SIG-M5 treated with dmso at 0.1 percent for 504 hours (cell line): ENCODE results near the gene STK39.

Experiments
- DNase-seq: peaks from one replicate; lab custom pipeline; 2025; ENCODE audit not compliant: unreplicated experiment; lab: John Stamatoyannopoulos, UW

The STK39 gene

DNA sequence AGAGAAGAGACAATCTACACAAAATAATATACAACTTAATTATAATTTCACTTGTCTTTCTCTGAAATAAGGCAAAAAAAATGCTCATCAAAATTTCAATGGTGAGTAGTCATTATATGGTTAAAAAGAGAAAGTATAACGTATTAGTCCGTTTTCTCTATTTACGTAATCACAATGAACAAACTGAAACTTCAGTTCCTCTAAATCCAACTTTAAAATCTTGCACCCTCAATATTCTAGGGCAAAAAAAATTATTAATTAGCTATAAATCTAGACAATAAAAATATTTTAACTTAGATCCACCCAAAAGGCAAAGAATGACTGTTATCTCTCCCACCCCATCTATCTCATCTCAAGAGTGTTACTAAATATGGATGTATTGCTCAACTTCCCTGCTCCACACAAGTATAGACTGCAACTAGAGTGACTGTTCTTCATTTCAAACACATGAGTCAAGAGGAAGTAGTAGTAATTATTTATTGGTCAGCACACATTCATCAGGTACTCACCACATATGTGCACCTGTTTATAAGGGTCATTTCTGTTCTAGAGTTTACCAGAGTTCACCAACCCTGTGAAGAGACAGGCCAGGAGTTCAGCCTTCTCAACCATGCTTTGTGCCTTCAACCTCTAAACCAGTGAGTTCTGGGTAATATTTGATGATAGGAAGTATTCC, 36.4 kb downstream of the STK39 start:
- DNase-seq, result peak; percentile 98

- DNase-seq, result no peak
Observed at GRCh38 chr2:168210216-168210894, 37.0 kb downstream of the STK39 start.

DNA sequence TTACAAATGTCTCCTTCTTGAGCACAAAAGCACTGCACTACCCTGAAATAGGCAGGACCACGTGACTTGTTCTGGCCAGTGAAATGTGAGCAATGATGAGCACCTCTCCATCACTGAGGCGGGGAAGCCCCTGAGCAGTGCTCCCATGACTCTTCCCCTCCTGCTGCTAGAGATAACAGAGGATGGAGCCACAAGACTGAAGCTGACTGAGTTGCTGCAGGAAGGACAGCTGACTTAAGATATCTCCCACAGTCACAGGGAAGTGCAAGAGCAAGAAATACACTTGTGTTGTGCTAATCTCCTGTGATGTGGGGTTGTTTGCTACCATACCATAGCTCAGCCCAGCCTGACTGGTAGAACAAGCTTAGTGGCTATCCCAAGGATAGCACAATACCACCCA, 38.7 kb downstream of the STK39 start:
- DNase-seq, result peak; percentile 23

GRCh38 chr2:168207851-168208250, 39.5 kb downstream of the STK39 start:
- DNase-seq, result no peak

DNA sequence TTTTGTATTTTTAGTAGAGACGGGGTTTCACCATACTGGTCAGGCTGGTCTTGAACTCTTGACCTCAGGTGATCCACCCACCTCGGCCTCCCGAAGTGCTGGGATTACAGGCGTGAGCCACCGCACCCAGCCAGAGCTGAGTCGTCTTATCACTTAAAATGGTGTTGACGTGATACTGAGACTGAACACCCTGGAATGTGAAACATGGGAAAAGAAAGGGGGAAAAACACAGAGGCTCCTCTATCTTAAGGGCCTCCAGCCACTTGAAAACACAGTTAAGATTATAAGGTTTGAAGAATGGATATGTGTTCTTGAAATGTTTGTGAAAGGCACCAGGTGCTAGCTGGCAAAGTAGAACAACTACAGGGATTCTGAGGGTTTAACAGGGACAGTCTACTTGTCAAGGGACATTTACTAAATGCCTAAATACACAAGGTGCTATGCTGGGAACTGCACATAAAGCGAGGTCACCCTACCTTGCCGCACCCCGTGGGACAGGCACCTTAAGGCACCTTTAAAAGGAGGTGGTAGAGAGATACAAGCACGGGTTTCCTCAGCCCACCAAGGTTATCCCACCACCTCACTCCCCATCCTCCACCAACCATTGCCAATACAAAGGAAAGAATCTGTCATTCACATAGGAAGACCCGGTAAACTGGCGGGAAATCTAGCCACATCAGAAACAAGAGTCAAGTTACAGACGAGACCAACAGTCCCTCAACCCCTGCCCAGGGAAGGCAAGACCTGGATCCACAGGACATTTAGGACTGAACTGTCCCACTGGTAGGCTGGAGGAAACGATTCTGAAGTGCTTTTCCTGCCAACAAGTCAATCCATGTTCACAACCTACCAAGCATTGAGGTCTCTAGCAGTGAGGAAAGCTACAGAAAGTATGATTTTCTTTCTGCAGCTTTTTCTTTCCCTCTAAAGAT, 43.4 kb downstream of the STK39 start:
- no peak for DNase-seq

DNA sequence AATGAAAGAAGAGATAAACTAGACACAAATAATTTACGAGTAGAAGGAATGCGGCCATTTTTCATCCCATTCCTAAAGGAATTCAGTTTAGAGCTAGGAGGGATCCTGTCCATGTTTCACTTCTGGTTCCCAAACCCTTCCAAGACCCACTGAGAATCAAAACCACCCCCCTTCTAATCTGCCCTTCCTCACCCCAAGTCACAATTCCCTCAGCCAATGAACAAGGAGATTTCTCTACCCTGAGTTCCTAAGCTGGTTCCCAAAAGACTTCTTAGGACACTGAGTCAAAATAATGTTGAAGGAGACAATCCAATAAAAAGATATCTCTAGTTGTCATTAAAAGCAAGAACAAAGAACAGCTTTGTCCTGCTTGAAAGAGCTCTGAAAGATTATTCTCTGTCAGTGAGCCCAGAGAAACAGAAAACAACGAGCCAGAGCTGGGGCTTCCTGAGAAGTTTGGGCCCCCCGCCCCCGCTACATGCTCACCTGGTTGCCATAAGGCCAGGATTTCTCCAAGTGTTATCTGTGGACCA, 45.7 kb downstream of the STK39 start:
- DNase-seq, result no peak

DNA sequence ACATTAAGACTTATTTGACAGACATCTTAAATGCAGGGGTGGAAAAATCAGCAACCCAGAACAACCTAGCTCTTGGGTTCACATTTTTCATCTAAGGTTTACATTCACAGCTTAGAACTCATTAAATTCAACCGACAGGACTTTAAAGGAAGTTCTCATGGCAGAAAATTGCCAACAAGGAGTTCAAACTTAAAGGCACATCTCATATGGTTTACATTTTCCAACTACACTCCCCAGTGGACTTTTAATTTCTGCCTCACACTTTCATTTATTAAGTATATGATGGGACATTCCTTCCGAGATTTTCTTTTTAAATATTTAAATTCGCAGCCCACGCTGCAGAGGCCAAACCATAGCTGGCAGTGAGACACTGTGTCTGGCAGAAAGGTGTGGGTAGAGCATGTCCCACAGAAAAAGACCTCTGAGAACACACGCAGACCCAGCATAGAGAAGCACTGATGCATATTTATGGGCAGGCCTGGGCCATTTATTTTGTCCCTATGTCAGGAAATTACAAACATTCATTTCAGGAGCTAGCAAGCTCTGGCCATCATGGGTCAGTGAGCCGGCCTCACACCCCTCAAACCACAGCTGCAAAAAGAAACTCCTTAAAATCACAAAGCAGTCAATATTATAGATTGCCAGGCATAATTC, 46.3 kb downstream of the STK39 start:
- no peak for DNase-seq

- DNase-seq, result no peak
Observed at GRCh38 chr2:168198476-168199207, 48.8 kb downstream of the STK39 start.

DNA sequence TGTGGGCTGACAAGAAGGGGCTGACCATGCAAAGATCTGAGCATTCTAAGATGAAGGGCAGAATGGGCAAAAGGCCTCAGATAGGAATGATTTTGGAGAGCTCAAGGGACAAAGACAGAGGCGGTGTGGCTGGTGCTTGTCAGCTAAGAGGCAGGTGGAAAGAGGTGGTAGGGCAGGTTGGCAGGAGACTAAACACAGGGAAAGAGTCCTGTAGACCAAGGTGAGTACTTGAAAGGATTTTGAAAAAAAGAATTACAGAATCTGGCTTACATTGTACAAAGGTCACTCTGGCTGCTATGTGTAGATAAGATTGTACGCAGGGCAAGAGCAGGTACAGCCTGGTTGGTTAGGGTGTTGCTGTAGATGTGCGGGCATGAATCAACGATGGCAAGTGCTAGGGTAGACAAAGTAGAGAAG, 50.6 kb downstream of the STK39 start:
- DNase-seq, result no peak

- no peak for DNase-seq
Observed at GRCh38 chr2:168194784-168195522, 52.4 kb downstream of the STK39 start.

DNA sequence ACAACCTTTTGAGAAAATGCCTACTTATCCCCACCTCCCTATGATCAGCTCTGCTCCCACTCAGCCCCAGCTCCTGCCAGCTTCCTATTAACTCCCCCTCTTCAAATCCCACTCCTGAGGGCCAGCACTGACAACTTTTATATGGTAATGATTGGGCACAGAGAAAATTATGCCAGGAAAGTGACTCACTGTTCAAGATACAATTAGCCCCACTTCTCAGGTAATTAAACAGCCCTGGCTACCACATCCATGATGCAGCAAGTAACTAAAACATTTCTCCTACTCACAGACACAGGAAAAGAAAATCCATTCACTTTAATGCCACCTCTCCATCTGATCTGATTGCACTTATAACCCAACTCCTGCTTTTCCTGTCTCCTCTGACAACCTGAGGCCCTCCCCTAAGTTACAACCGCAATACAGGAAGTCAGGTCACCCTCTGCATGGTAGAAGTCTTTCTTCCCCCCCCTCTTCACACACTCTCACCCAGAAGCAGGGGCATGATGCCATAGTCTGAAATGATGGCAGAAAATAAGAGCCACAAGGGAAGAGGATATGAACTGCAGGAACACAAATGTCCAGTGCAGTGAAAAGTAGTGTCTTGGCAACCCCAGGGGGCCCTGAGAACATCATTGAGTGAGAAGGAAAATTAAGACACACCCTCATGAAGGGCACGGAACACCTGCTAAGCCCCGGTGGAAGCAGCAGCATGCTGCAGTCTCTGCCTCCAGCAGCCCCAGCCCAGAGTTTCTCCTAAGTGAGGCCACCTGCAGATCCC, 54.4 kb downstream of the STK39 start:
- DNase-seq, result peak; percentile 40

GRCh38 chr2:168191955-168192785, 55.2 kb downstream of the STK39 start:
- no peak for DNase-seq

DNA sequence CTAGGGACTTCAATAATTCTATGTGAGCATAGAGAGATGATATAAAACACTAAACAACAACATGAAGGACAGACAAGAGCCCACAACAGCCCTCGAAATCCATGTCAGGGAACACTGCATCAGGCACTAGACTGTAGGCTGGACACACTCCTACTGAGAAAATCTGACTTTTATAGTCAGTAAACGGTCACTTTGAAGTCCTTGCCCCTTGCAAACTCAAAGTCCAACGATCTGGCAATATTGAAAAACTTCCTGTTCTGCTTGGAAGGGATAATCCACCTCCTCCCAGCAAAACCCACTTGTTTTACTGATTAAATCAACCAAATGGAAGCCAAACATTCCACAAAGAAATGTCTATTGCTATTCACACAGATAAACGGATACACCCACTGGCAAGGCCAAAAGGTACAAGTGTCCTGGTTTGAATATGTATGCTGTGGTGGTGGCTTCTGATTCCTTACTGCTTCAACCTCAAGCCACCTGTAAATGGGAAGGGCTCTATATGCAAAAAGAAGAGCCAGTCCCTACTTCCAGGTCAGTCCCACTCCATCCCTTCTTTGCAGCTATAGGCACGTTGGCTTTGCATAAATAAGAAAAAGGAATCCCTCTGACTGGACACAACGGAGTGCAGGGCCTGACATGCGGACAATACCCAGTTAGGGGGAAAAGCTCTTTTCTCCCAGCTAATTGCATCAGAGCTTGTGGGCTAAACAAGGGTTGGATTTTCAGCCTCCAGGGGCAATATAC, 56.6 kb downstream of the STK39 start:
- DNase-seq, result no peak

DNA sequence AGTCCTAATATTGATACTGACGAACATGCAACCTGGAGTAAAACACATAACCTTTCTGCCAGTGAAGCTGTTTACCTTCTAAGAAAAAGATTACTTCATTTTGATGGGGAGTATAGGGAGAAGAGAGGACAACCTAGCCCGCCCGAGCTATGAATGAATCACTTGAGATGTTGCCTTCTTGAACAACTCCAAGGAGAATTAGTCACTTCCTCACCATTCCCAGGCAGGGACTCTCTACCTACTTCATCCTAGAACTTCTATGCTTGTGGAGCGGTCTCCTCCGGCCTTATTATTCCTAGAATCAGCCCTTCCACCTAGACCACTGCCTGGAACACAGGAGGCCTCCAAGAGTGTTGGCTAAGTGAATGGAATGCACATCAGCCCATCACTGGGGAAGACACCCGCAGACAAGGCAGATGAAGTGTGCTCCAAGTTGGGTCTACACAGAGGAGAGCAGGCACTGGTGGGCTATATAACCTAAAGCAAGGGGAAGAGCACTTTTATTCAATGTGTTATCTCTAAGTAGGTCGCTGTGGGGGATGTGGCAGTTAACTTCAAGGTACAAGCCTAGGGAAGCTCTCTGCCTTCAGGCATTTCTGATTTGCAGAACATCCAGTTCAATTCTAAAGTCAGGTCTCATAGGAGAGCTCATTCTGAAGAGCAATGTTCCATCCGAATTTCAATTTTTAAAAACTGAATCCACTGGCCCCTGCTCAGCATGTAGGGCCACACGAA, 57.4 kb downstream of the STK39 start:
- no peak for DNase-seq

DNA sequence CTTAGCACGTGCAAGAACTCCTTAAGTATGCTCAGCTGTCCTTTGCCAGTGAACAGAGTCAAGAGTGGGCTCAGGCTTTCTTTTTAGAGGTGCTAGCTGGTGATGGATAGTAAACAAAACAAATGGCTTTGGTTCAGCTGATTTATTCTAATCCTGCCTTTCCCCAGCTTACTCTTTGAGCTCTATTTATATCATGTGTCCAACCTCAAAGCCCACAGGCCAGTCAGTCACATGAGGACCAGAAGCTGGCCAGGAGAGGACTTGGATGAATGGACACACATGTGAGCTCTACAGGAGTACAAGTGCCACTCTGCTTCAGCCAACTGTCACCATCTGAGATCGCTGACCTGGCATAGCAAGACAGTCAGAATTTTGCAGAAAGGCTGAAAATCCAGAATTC, 59.4 kb downstream of the STK39 start:
- no peak for DNase-seq

- no peak for DNase-seq
Observed at GRCh38 chr2:168186452-168186851, 60.9 kb downstream of the STK39 start.
